Sigmoid colon (tissue), 7 donors: ENCODE measurements around the gene DCAF12. TPM values are rescaled to one million over a fixed set of nuclear protein-coding genes. Genes with fewer than 3 reads are reported as not detected.
"Not testable (repeated sequence)": the region's sequence is repeated elsewhere in the genome, so short reads cannot be mapped to it uniquely, and the experiment has no call there.

Experiments used
- DNase-seq: peaks from one replicate; pipeline ENCODE4 v3.0.0-alpha.2; 2019
- H3K27ac ChIP-seq, 4 donors: fragments of 200-600 bp; sonication (generic); one replicate each; pipeline ENCODE4 v1.5.1; 2016 to 2019; ENCODE audit warnings: mild to moderate bottlenecking in 1 of 4
- H3K27me3 ChIP-seq, 3 donors: fragments of 200-600 bp; sonication (generic); one replicate each; pipeline ENCODE4 v1.5.1; 2019; ENCODE audit warnings: mild to moderate bottlenecking in 1 of 3
- H3K36me3 ChIP-seq, 4 donors: fragments of 200-600 bp; sonication (generic); one replicate each; pipeline ENCODE4 v1.5.1; 2016 to 2019
- H3K4me1 ChIP-seq, 4 donors: fragments of 200-600 bp; sonication (generic); one replicate each; pipeline ENCODE4 v1.5.1; 2017 to 2019
- H3K4me3 ChIP-seq, 4 donors: fragments of 200-600 bp; sonication (generic); one replicate each; pipeline ENCODE4 v1.5.1; 2017 to 2019; ENCODE audit warnings: mild to moderate bottlenecking in 2 of 4, moderate library complexity in 1 of 4
- H3K9me3 ChIP-seq, 4 donors: fragments of 200-600 bp in 3 of 4; sonication (generic) in 3 of 4; one replicate each; pipeline versions ENCODE4 v1.5.1 to v1.6.1; 2013 to 2019
- EP300 ChIP-seq, 4 donors: sonication (generic); formaldehyde crosslinking; IDR thresholded peaks; one replicate each; pipeline ENCODE4 v1.6.1; 2017; ENCODE audit warnings: antibody characterized with exemption in 4 of 4
- POLR2A ChIP-seq, 2 donors: fragments of 450-650 bp; IDR thresholded peaks; one replicate each; pipeline ENCODE4 v1.6.1; 2016; ENCODE audit warnings: antibody characterized with exemption in 2 of 2, mild to moderate bottlenecking in 2 of 2, moderate library complexity in 2 of 2
- POLR2AphosphoS5 ChIP-seq, 4 donors: sonication (generic); formaldehyde crosslinking; IDR thresholded peaks; one replicate each; pipeline ENCODE4 v1.6.1; 2017; ENCODE audit warnings: antibody characterized with exemption in 4 of 4
- WGBS, 2 donors: extraction: QIAGEN DNeasy Blood & Tissue Kit; methylation state at CpG; one replicate each; pipeline ENCODE4 v1.1.7; 2013; 5-methylcytosine and 5-hydroxymethylcytosine counted together
- intact Hi-C: fragments of 100-400 bp; cut with DNase I; formaldehyde crosslinking; loops from one replicate; pipeline ENCODE4 v1.15.1; 2023
- polyA plus RNA-seq, 3 donors: library from polyadenylated mRNA; stranded (reverse); fragments of 200-250 nt; gene quantifications; one replicate each; pipeline ENCODE4 v1.2.3, GENCODE V29; 2013
- total RNA-seq, 4 donors: library from RNA; depleted of rRNA; stranded (reverse); fragments of >200 nt; gene quantifications; one replicate each; pipeline ENCODE4 v1.1.0, GENCODE V29; 2016
- TF ChIP-seq, protein P1 (sequence below), 4 experiments: fragments of 450-650 bp in 3 of 4; fragments of 200-600 bp in 1 of 4; IDR thresholded peaks; one replicate each; pipeline ENCODE4 v1.5.1; 2016 to 2019; ENCODE audit warnings: antibody characterized with exemption in 4 of 4, mild to moderate bottlenecking in 3 of 4, moderate library complexity in 2 of 4
- donor health status: healthy with polysubstance abuse.
- donor health status: Bipolar disorder and iron deficiency.
- donor health status: healthy.

DCAF12 gene
- total and polyA plus RNA-seq, 7 donors: 14.3 to 33.8 (median 21.8) TPM

DNA sequence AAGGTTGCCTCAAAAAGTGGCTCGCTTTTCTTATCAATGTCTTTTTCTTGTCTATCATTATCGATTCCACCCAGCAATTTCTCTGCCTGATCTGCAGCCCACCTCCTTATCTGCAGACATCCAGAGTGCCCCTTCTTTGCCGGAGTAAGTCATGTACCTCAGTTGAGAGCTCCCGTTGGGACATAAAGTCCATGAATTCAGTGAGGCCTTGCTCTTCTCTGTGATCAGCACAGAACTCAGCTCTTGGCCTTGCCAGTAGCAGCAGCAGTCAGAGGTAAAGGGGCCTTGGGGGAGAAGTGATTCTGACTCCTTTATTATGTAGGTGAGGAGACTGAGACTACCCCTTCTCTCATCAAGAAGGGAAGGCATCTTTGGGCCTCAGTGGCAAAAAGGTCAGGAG, 24.9 kb upstream of the DCAF12 start:
- Histone ChIP-seq H3K9me3 (no peaks in the 10 kb centered on the region), H3K27me3 (no peaks in the 10 kb centered on the region), H3K27ac (no peak overlapping the region), H3K36me3 (no peaks in the 10 kb centered on the region), H3K4me1 (no peaks in the 10 kb centered on the region), H3K4me3 (no peak overlapping the region)
- no peak for DNase-seq
- 92 to 95% methylated on average over 4 of the region's 4 CpGs for WGBS, 2 donors
- intact Hi-C loops: no loop called here
- TF ChIP-seq EP300 (IDR thresholded peaks at IDR 0.05): no peak
- TF ChIP-seq POLR2AphosphoS5 (IDR thresholded peaks at IDR 0.05): no peak
- TF ChIP-seq, protein P1, sequence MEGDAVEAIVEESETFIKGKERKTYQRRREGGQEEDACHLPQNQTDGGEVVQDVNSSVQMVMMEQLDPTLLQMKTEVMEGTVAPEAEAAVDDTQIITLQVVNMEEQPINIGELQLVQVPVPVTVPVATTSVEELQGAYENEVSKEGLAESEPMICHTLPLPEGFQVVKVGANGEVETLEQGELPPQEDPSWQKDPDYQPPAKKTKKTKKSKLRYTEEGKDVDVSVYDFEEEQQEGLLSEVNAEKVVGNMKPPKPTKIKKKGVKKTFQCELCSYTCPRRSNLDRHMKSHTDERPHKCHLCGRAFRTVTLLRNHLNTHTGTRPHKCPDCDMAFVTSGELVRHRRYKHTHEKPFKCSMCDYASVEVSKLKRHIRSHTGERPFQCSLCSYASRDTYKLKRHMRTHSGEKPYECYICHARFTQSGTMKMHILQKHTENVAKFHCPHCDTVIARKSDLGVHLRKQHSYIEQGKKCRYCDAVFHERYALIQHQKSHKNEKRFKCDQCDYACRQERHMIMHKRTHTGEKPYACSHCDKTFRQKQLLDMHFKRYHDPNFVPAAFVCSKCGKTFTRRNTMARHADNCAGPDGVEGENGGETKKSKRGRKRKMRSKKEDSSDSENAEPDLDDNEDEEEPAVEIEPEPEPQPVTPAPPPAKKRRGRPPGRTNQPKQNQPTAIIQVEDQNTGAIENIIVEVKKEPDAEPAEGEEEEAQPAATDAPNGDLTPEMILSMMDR (IDR thresholded peaks at IDR 0.05): no peak
- no peak for TF ChIP-seq POLR2A (IDR thresholded peaks at IDR 0.05)

DNA sequence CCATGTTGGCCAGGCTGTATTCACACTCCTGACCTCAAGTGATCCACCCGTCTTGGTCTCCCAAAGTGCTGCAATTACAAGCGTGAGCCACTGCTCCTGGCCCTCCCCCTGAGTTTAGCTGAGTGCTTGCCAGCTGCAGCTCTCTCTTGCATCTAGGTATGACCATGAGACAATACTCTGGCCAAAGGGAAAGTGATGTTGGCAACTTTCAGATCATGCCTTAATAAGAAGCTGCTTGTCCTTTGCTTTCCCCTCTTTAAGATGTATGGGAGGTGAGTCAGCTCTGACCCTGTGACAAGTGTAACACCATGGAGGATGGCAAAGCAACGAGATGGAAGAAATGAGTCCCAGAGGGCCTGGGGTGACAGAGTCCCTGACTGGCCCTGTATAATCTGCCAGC, 18.7 kb upstream of the DCAF12 start:
- H3K9me3 ChIP-seq: no peaks in the 10 kb centered on the region
- no peaks in the 10 kb centered on the region for H3K27me3 ChIP-seq
- no peak overlapping the region for H3K27ac ChIP-seq
- no peak overlapping the region for H3K4me3 ChIP-seq
- TF ChIP-seq POLR2A (IDR thresholded peaks at IDR 0.05): no peak
- no peak for TF ChIP-seq EP300 (IDR thresholded peaks at IDR 0.05)
- no peak for TF ChIP-seq POLR2AphosphoS5 (IDR thresholded peaks at IDR 0.05)
- TF ChIP-seq, protein P1 (IDR thresholded peaks at IDR 0.05): no peak
- no peak for DNase-seq
- H3K36me3 ChIP-seq: no peaks in the 10 kb centered on the region
- no peaks in the 10 kb centered on the region for H3K4me1 ChIP-seq
- 75 to 77% methylated on average over 3 of the region's 3 CpGs for WGBS, 2 donors
- intact Hi-C loops: no loop called here

DNA sequence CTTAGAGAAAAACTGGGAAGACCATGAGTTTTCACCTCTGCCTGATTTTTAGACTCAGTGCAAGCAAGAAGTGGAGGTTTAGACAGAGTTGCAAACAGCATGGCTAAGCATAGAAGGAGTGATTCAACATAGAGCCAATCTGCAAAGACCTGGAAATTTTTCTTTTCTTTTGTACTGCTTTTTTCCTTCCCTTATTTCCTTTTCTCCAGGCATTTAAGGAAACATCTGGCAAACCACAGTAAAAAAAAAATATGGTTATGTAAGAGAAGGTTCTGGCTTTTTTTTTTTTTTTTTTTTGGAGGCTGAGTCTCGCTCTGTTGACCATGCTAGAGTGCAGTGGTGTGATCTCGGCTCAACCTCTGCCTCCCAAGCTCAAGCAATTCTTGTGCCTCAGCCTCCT, 16.6 kb upstream of the DCAF12 start:
- no peak overlapping the region for H3K27ac ChIP-seq
- DNase-seq: no peak
- H3K27me3 ChIP-seq: no peaks in the 10 kb centered on the region
- intact Hi-C loops: no loop called here
- H3K9me3 ChIP-seq: no peaks in the 10 kb centered on the region
- H3K4me1 ChIP-seq: no peaks in the 10 kb centered on the region
- no peak overlapping the region for H3K4me3 ChIP-seq
- TF ChIP-seq, protein P1 (IDR thresholded peaks at IDR 0.05): no peak
- TF ChIP-seq EP300 (IDR thresholded peaks at IDR 0.05) (no peak), POLR2A (IDR thresholded peaks at IDR 0.05) (no peak), POLR2AphosphoS5 (IDR thresholded peaks at IDR 0.05) (no peak)
- H3K36me3 ChIP-seq: no peaks in the 10 kb centered on the region
- WGBS, 2 donors: 62 to 81% methylated on average over 2 of the region's 2 CpGs

DNA sequence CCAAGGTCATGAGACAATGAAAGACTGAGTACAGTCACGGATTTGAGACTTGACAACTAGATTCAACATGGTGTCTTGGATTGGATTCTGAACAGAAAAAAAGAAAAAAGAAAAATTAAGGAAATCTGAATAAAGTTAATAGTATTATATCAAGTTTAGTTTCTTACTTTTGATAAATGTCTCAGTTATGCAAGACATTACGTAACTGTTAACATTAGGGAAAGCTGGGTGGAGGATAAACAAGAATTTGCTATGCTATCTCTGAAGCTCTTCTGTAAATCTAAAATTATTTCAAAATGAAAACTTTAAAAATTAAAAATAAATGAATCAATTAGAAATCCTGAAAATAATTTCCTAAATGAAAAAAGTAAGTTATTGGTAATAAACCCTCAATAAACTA, 14.4 kb upstream of the DCAF12 start:
- Histone ChIP-seq H3K36me3 (no peaks in the 10 kb centered on the region), H3K9me3 (no peaks in the 10 kb centered on the region), H3K4me1 (no peaks in the 10 kb centered on the region), H3K27ac (no peak overlapping the region), H3K27me3 (no peaks in the 10 kb centered on the region), H3K4me3 (no peak overlapping the region)
- 80 to 92% methylated on average over 2 of the region's 2 CpGs for WGBS, 2 donors
- intact Hi-C loops: no loop called here
- TF ChIP-seq POLR2A (IDR thresholded peaks at IDR 0.05) (no peak), POLR2AphosphoS5 (IDR thresholded peaks at IDR 0.05) (no peak), EP300 (IDR thresholded peaks at IDR 0.05) (no peak)
- TF ChIP-seq, protein P1 (IDR thresholded peaks at IDR 0.05): no peak
- DNase-seq: no peak

DNA sequence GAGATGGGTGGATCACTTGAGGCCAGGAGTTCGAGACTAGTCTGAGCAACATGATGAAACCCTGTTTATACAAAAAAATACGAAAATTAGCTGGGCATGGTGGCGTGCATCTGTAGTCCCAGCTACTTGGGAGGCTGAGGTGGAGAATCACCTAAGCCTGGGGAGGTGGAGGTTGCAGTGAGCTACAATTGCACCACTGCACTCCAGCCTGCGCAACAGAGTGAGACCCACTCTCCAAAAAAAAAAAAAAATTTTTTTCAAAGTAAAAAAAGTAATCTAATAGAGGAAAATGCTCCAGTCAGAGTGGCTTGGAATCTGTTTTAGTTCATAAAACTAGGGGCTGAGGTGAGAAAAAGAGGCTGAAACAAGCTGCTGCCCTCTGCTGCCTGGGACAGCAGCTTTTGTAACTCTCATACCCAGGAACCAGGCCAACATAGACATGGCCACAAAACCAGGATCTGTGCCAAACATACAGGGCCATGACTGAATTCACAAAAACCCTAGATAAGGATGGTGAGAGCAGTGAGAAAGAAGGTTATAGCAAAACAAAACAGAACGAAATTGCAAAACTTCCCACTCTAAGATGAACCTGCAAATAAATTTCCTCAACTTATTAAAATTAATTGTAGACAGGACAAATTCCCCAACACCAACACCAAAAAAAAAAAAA, 13.1 kb upstream of the DCAF12 start:
- no peak for DNase-seq
- Histone ChIP-seq H3K4me3 (no peak overlapping the region), H3K27ac (no peak overlapping the region), H3K9me3 (no peaks in the 10 kb centered on the region), H3K4me1 (no peaks in the 10 kb centered on the region), H3K27me3 (no peaks in the 10 kb centered on the region), H3K36me3 (no peaks in the 10 kb centered on the region)
- TF ChIP-seq EP300 (IDR thresholded peaks at IDR 0.05): no peak
- no peak for TF ChIP-seq POLR2AphosphoS5 (IDR thresholded peaks at IDR 0.05)
- TF ChIP-seq, protein P1 (IDR thresholded peaks at IDR 0.05): no peak
- TF ChIP-seq POLR2A (IDR thresholded peaks at IDR 0.05): no peak
- WGBS, 2 donors: 70 to 84% methylated on average over 5 of the region's 5 CpGs
- intact Hi-C loops: no loop called here

DNA sequence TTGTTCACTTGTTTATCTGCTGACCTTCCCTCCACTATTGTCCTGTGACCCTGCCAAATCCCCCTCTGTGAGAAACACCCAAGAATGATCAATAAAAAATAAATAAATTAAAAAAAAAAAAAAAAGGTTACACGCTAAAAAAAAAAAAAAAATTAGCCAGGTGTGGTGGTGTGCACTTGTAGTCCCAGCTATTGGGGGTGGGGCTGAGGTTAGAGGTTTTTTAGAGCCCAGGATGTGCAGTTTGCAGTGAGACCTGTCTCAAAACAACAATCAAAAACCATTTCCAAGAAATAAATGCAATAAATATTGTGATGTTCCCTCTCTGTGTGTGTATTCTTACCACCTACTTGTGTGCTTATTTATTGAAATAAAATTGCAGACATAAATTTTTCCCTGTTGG, 12.1 kb upstream of the DCAF12 start:
- H3K36me3 ChIP-seq, H3K9me3 ChIP-seq, H3K4me3 ChIP-seq, DNase-seq, H3K27me3 ChIP-seq, intact Hi-C loops, H3K4me1 ChIP-seq, H3K27ac ChIP-seq: not testable (repeated sequence)
- 67 to 75% methylated on average over 1 of the region's 1 CpG for WGBS, 2 donors
